ENCODE measurements around the gene PIK3R1.
A peak's percentile ranks its signal among the peaks of the same experiment; 100 is the strongest.
"Not testable (repeated sequence)": the region's sequence is repeated elsewhere in the genome, so short reads cannot be mapped to it uniquely, and the experiment has no call there.

The PIK3R1 gene

GRCh38 chr5:68227532-68228160 is 12.1 kb downstream of the PIK3R1 start:
- FAIRE-seq: no peak

GRCh38 chr5:68229416-68229815 is 13.9 kb downstream of the PIK3R1 start:
- FAIRE-seq: no peak

- no peak for FAIRE-seq
Observed at GRCh38 chr5:68230285-68230684, 14.7 kb downstream of the PIK3R1 start.

GRCh38 chr5:68231414-68232076 is 16.0 kb downstream of the PIK3R1 start:
- no peak for FAIRE-seq

GRCh38 chr5:68232277-68232676 is 16.7 kb downstream of the PIK3R1 start:
- no peak for FAIRE-seq

GRCh38 chr5:68233075-68233474 is 17.5 kb downstream of the PIK3R1 start:
- FAIRE-seq: no peak

GRCh38 chr5:68235229-68235628 is 19.7 kb downstream of the PIK3R1 start:
- FAIRE-seq: not testable (repeated sequence)

GRCh38 chr5:68237715-68238114 is 22.2 kb downstream of the PIK3R1 start:
- FAIRE-seq: no peak

- no peak for FAIRE-seq
Observed at GRCh38 chr5:68239487-68239886, 23.9 kb downstream of the PIK3R1 start.

- FAIRE-seq: no peak
Observed at GRCh38 chr5:68240202-68240601, 24.6 kb downstream of the PIK3R1 start.

GRCh38 chr5:68240771-68241170 is 25.2 kb downstream of the PIK3R1 start:
- no peak for FAIRE-seq

GRCh38 chr5:68242743-68243142 is 27.2 kb downstream of the PIK3R1 start:
- no peak for FAIRE-seq

- no peak for FAIRE-seq
Observed at GRCh38 chr5:68243251-68243650, 27.7 kb downstream of the PIK3R1 start.

- FAIRE-seq: peak; percentile 14
Observed at GRCh38 chr5:68243681-68244080, 28.1 kb downstream of the PIK3R1 start.

GRCh38 chr5:68245319-68245718 is 29.8 kb downstream of the PIK3R1 start:
- no peak for FAIRE-seq

- no peak for FAIRE-seq
Observed at GRCh38 chr5:68246802-68247201, 31.2 kb downstream of the PIK3R1 start.

- no peak for FAIRE-seq
Observed at GRCh38 chr5:68247627-68248026, 32.1 kb downstream of the PIK3R1 start.

- FAIRE-seq: no peak
Observed at GRCh38 chr5:68248896-68249295, 33.3 kb downstream of the PIK3R1 start.

GRCh38 chr5:68249520-68249919 is 34.0 kb downstream of the PIK3R1 start:
- FAIRE-seq: no peak

GRCh38 chr5:68250661-68251298 is 35.2 kb downstream of the PIK3R1 start:
- no peak for FAIRE-seq

- FAIRE-seq: no peak
Observed at GRCh38 chr5:68251386-68251785, 35.8 kb downstream of the PIK3R1 start.

- FAIRE-seq: no peak
Observed at GRCh38 chr5:68251804-68252522, 36.4 kb downstream of the PIK3R1 start.
